Thyroid gland (tissue), 4 donors: Measurements from ENCODE around the gene SETD2. TPM values are rescaled to one million over a fixed set of nuclear protein-coding genes. Genes with fewer than 3 reads are reported as not detected.

Experiments
- DNase-seq, 2 donors: peaks; one replicate each; pipeline ENCODE4 v3.0.0-alpha.2; 2019
- H3K27ac ChIP-seq, 3 donors: fragments of 200-600 bp; sonication (generic); 1 replicate in 2 of 3; 2 replicates in 1 of 3; pipeline ENCODE4 v1.5.1; 2016 to 2019; ENCODE audit warnings: mild to moderate bottlenecking in 1 of 3, moderate library complexity in 1 of 3
- H3K27me3 ChIP-seq: fragments of 200-600 bp; sonication (generic); one replicate; pipeline ENCODE4 v1.5.1; 2019
- H3K36me3 ChIP-seq, 2 donors: fragments of 200-600 bp; sonication (generic); one replicate each; pipeline ENCODE4 v1.5.1; 2016 to 2019
- H3K4me1 ChIP-seq, 2 donors: fragments of 200-600 bp; sonication (generic); one replicate each; pipeline ENCODE4 v1.5.1; 2017 to 2019
- H3K4me3 ChIP-seq, 3 donors: fragments of 200-600 bp; sonication (generic); replicated peaks in 1 of 3; 1 replicate in 2 of 3; 2 replicates in 1 of 3; pipeline ENCODE4 v1.5.1; 2016; ENCODE audit warnings: mild to moderate bottlenecking in 1 of 3
- H3K9me3 ChIP-seq: fragments of 200-600 bp; sonication (generic); one replicate; pipeline ENCODE4 v1.5.1; 2017
- CTCF ChIP-seq, 6 experiments: fragments of 200-600 bp in 3 of 6; fragments of 450-650 bp in 3 of 6; sonication (generic) in 3 of 6; IDR thresholded peaks; one replicate each; pipeline ENCODE4 v1.5.1; 2016 to 2019; ENCODE audit warnings: antibody characterized with exemption in 6 of 6, mild to moderate bottlenecking in 2 of 6, inconsistent platforms in 1 of 6, moderate library complexity in 1 of 6
- POLR2A ChIP-seq, 2 donors: fragments of 450-650 bp; IDR thresholded peaks; one replicate each; pipeline ENCODE4 v1.6.1; 2017; ENCODE audit warnings: antibody characterized with exemption in 2 of 2, mild to moderate bottlenecking in 2 of 2, moderate library complexity in 1 of 2
- WGBS, 2 donors: methylation state at CpG; one replicate each; pipeline ENCODE4 v1.1.5; 2017; 5-methylcytosine and 5-hydroxymethylcytosine counted together
- intact Hi-C: fragments of 100-400 bp; cut with DNase I; formaldehyde crosslinking; loops from one replicate; pipeline ENCODE4 v1.15.1; 2023
- total RNA-seq, 4 donors: library from RNA; depleted of rRNA; stranded (reverse); fragments of >200 nt; gene quantifications; one replicate each; pipeline ENCODE4 v1.2.3, GENCODE V29; 2016

The SETD2 gene
- total RNA-seq, 4 donors from 2014 or later, result 74.3 to 128 (median 85.5) TPM

DNA sequence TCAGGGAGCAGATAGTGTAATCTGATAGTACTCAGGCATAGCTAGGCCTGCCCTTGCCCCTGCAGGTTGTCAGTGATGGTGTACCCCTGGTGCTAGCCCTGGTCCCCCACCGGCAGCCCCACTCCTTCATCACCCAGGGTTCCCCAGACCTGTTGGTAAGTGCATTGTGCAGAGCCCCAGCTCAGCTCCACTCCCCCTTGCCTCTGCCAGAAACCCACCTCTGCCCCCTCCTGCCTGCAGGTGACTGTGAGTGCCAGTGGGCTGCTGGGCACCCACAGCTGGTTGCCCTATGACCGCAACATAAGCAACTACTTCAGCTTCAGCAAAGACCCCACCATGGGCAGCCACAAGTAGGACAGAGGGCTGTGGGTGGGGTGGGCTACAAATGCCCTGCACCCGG lies 156.9 kb downstream of the SETD2 start:
- DNase-seq, result no peak
- H3K36me3 ChIP-seq, result peaks cover 6% of the 10 kb centered on the region in 2 donors
- 96 to 100% methylated on average over 1 to 3 of the region's 3 CpGs for WGBS, 2 donors
- H3K4me3 ChIP-seq, result no peak overlapping the region
- H3K9me3 ChIP-seq, result no peaks in the 10 kb centered on the region
- no peak for TF ChIP-seq CTCF (IDR thresholded peaks at IDR 0.05)
- no peak for TF ChIP-seq POLR2A (IDR thresholded peaks at IDR 0.05)
- no peaks in the 10 kb centered on the region for H3K27me3 ChIP-seq
- H3K4me1 ChIP-seq, result peaks cover 10% of the 10 kb centered on the region in 2 donors
- no peak overlapping the region for H3K27ac ChIP-seq
- intact Hi-C loops, result no loop called here

DNA sequence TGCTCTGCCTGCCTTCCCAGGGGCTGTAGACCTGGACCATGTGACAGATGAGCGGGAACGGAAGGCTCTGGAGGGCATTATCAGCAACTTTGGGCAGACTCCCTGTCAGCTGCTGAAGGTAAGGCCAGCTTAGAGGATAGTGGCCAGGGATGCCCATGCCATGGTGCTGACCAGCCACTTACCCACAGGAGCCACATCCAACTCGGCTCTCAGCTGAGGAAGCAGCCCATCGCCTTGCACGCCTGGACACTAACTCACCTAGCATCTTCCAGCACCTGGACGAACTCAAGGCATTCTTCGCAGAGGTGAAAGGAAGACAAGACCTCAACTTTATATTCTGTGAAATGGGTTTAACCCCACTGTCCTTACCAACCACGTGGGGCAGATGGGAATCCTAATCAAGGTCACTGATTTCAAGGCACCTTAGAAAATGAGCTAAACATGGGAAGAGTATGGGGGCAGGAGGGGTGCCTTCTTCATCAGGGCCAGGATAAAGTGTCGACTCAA lies 157.7 kb downstream of the SETD2 start:
- H3K4me3 ChIP-seq, result no peak overlapping the region
- H3K27me3 ChIP-seq, result no peaks in the 10 kb centered on the region
- H3K9me3 ChIP-seq, result no peaks in the 10 kb centered on the region
- DNase-seq, result no peak
- peaks cover 6 to 13% of the 10 kb centered on the region in 2 donors for H3K36me3 ChIP-seq
- TF ChIP-seq POLR2A (IDR thresholded peaks at IDR 0.05) (no peak), CTCF (IDR thresholded peaks at IDR 0.05) (no peak)
- intact Hi-C loops, result no loop called here
- H3K4me1 ChIP-seq, result peaks cover 10% of the 10 kb centered on the region in 2 donors
- H3K27ac ChIP-seq, result no peak overlapping the region
- WGBS, 2 donors, result 94 to 96% methylated on average over 9 of the region's 9 CpGs

DNA sequence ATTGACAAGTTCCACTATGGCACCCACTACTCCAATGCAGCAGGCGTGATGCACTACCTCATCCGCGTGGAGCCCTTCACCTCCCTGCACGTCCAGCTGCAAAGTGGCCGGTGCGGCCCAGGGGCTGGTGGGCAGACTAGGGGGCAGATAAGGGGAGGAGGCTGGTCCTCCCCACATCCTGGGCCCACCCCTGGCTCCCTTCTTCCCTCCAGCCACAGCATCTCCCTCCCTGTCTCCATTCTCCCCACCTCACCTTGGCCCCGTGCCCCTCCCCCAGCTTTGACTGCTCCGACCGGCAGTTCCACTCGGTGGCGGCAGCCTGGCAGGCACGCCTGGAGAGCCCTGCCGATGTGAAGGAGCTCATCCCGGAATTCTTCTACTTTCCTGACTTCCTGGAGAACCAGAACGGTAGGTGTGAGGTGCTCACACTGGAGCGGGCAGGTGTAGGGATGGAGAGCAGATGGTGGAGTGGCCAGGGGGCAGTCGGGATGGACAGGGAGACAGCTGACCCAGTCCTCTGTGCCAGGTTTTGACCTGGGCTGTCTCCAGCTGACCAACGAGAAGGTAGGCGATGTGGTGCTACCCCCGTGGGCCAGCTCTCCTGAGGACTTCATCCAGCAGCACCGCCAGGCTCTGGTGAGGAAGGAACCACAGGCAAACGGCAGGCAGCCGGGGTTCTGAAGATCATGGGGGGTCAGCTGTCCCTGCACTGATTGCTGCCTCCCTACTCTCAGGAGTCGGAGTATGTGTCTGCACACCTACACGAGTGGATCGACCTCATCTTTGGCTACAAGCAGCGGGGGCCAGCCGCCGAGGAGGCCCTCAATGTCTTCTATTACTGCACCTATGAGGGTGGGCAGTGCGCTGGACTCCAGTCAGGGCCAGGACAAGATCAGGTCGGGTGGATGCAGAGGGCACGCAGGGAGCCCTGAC lies 158.4 kb downstream of the SETD2 start:
- Histone ChIP-seq H3K36me3 (peaks cover 6 to 13% of the 10 kb centered on the region in 2 donors), H3K27me3 (no peaks in the 10 kb centered on the region)

GRCh38 chr3:47004369-47005211 lies 159.3 kb downstream of the SETD2 start:
- Histone ChIP-seq H3K27me3 (no peaks in the 10 kb centered on the region), H3K36me3 (peaks cover 6 to 13% of the 10 kb centered on the region in 2 donors), H3K4me1 (peaks cover 4% of the 10 kb centered on the region in 2 donors), H3K4me3 (no peak overlapping the region), H3K9me3 (no peaks in the 10 kb centered on the region), H3K27ac (no peak overlapping the region)
- no peak for TF ChIP-seq CTCF (IDR thresholded peaks at IDR 0.05)
- TF ChIP-seq POLR2A (IDR thresholded peaks at IDR 0.05), result no peak
- DNase-seq, result no peak
- 97% methylated on average over 10 to 11 of the region's 17 CpGs for WGBS, 2 donors
- intact Hi-C loops, result loop anchor here (5.0 kb wide), 1 partner anchor 137 kb away; no protein-coding TSS in a partner anchor

More for the DNA sequence above, 158.4 kb downstream of the SETD2 start:
- WGBS, 2 donors, result 79 to 82% methylated on average over 26 to 32 of the region's 32 CpGs
- peaks cover 10% of the 10 kb centered on the region in 2 donors for H3K4me1 ChIP-seq
- intact Hi-C loops, result no loop called here
- H3K27ac ChIP-seq, result no peak overlapping the region
- H3K9me3 ChIP-seq, result no peaks in the 10 kb centered on the region
- DNase-seq, result peak in 1 of 2 donors; percentile 30
- TF ChIP-seq POLR2A (IDR thresholded peaks at IDR 0.05), result no peak
- H3K4me3 ChIP-seq, result no peak overlapping the region
